Activated CD8-positive, alpha-beta memory T cell treated with anti-CD3 and anti-CD28 coated beads, Interleukin-2, amount 50 U/mL, for 24 hours (primary cell): ENCODE results near the gene HACE1.
"Not testable (repeated sequence)": the region's sequence is repeated elsewhere in the genome, so short reads cannot be mapped to it uniquely, and the experiment has no call there.

Experiments
- DNase-seq: peaks from one replicate; pipeline ENCODE4 v3.0.0-alpha.2; 2020; ENCODE audit errors: extremely low read depth

Gene HACE1

GRCh38 chr6:104829183-104829958, 30.3 kb downstream of the HACE1 start:
- no peak for DNase-seq

DNA sequence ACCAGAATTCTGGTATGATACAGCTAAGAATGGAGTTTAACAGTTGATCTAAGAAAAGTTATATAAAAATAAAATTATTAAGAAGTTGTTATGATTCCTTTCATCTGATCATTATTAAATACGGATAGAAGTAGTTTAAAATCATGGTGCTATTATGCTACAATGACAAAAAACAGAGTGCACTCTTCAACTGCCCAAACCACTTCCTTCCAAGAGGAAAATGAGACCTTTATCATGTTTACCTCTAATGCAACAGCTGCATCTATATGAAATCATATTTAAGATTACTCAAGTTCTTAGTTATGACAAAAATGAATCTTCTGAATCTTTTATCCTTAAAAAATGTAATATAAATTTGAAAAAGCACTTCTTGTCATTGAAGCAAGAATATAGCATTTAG, 31.2 kb downstream of the HACE1 start:
- DNase-seq = no peak

DNA sequence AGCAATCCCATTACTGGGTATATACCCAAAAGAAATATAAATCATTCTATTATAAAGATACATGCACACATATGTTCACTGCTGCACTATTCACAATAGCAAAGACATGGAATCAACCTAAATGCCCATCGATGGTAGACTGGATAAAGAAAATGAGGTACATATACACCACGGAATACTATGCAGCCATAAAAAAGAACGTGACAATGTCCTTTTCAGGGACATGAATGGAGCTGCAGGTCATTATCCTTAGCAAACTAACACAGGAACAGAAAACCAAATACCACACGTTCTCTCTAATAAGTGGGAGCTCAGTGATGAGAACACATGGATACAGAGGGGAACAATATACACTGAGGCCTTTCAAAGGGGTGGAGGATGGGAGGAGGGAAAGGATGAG, 38.9 kb downstream of the HACE1 start:
- DNase-seq = not testable (repeated sequence)

DNA sequence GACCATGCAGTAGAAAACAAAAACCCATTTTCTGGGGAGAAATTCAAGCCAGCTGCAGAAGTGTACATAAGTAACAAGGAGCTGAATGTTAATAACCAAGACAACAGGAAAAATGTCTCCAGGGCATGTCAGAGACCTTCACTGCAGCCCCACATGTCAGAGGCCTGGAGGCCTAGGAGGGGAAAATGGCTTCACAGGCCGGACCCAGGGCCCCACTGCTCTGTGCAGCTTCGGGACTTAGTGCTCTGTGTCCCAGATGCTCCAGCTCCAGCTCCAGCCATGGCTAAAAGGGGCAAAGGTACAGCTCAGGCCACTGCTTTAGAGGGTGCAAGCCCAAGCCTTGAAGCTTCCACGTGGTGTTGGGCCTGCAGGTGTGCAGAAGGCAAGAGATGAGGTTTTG, 43.6 kb downstream of the HACE1 start:
- DNase-seq = no peak

- DNase-seq = no peak
Measured at GRCh38 chr6:104814743-104815142, 45.0 kb downstream of the HACE1 start.

DNA sequence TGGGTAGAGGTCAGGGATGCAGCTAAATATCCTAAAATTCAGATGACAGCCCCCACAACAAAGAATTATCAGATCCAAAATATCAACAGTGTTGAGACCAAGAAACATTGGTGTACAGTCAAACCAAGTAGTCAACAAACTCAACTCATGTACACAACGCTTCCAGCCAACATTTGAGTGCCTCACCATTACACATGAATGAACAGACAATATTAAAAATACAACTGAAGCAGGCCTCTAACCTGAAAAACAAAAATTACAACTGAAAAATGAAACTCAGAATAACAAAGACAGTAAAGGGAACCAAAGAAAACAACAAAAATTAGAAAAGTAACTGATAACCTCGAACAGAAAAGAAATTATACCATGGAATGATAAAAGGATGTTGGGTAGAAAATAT, 46.2 kb downstream of the HACE1 start:
- DNase-seq = no peak

GRCh38 chr6:104809116-104809515, 50.6 kb downstream of the HACE1 start:
- no peak for DNase-seq

DNA sequence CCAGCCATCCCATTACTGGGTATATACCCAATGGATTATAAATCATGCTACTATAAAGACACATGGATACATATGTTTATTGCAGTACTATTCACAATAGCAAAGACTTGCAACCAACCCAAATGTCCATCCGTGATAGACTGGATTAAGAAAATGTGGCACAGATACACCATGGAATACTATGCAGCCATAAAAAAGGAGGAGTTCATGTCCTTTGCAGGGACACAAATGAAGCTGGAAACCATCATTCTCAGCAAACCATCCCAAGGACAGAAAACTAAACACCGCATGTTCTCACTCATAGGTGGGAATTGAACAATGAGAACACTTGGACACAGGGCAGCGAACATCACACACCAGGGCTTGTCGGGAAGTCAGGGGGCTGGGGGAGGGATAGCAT, 54.4 kb downstream of the HACE1 start:
- DNase-seq = not testable (repeated sequence)

- DNase-seq = no peak
Measured at GRCh38 chr6:104799134-104799657, 60.5 kb downstream of the HACE1 start.

- DNase-seq = no peak
Measured at GRCh38 chr6:104796031-104796785, 63.5 kb downstream of the HACE1 start.

DNA sequence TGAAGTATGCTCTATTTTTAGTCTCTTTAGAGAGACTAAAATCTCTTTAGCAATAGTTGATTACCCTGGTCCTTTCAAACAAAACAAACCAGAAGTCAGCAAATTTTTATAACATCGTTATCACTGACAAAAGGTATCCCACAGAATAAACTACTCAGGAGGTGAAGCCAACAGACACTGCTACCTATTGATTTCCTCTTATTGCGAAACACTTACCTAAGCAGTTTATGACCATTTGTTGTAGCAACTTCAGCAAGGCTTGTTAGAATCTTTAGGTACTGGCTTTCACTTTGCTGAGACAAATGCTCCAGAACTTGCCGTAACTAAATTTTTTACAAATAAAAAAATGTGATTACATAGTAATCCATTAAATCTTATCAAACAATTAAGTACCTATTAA, 64.4 kb downstream of the HACE1 start:
- DNase-seq = no peak

DNA sequence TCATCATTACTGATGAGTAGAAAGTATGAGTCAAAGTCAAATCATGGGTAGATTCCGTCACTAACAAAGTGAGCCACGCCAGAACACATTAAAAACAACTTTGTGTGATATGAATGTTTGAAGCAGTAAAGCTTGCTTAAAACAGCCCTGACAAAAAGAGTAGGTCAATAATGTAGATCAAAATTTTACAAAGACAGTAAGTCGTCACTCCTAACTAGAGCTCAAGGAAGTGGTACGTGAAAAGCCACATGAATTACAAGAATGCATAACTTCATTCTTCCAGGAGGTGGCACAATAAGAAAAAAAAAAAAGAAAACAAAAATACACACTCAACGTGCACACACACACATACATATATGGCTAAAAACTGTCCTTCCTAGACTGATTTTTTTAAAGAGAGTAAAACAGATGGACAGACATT, 69.9 kb downstream of the HACE1 start:
- DNase-seq = no peak

- DNase-seq = no peak
Measured at GRCh38 chr6:104788400-104788799, 71.3 kb downstream of the HACE1 start.

- DNase-seq = no peak
Measured at GRCh38 chr6:104787305-104787704, 72.4 kb downstream of the HACE1 start.

DNA sequence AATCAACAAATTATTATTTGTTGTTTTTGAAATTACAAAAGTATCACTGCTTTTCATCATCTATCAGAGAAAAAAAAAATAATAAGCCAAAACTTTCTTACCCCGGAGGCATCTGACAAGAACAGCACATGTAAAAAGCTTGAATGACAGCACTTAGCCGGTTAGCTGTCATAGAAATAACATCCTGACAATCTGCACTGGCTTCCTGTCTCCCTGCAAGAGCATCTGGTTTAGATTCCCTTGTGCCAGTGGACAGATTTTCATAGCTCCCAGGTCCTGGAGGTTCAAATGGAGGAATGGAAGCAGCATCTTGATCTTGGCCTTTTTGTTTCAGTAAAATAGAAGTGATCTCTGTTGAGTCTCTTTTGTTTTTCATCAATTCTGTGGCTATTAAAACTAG, 74.8 kb downstream of the HACE1 start:
- no peak for DNase-seq

GRCh38 chr6:104771258-104771832, 88.4 kb downstream of the HACE1 start:
- DNase-seq = no peak

GRCh38 chr6:104768906-104769305, 90.8 kb downstream of the HACE1 start:
- DNase-seq = no peak

GRCh38 chr6:104766595-104766994, 93.1 kb downstream of the HACE1 start:
- no peak for DNase-seq

- no peak for DNase-seq
Measured at GRCh38 chr6:104754788-104755409, 104.8 kb downstream of the HACE1 start.

DNA sequence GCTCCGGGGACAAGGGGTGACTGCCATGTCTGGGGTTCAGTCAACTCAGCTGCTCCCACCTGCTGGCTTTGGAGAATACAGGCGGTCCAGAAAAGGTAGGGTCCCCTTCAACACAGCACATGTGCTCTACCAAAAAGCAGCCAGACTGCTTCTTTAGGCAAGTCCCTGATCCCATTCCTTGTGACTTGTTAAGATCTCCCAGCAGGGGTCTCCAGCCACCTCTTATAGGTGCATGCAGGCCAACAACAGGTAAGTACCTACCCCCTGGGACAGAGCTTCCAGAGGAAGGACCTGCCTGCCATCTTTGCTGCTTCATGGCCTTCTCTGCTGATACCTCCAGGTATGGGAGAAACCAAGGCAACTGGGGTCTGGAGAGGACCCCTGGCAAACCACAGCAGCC, 106.5 kb downstream of the HACE1 start:
- DNase-seq = no peak

GRCh38 chr6:104750449-104750848, 109.3 kb downstream of the HACE1 start:
- no peak for DNase-seq

GRCh38 chr6:104739124-104739523, 120.6 kb downstream of the HACE1 start:
- not testable (repeated sequence) for DNase-seq
